Type B pancreatic cell (in vitro differentiated cells): ENCODE measurements around the gene MOV10. TPM values are rescaled to one million over a fixed set of nuclear protein-coding genes. Genes with fewer than 3 reads are reported as not detected.

Source experiments
- DNase-seq: peaks from one replicate; pipeline ENCODE4 v3.0.0; 2021; ENCODE audit warnings: mixed read lengths; ENCODE audit not compliant: unreplicated experiment; ENCODE audit errors: extremely low spot score
- H3K27ac Mint-ChIP-seq: 2 replicates; pipeline ENCODE4 v1.8.0; 2021; ENCODE audit warnings: mild to moderate bottlenecking, mixed read lengths
- H3K27me3 Mint-ChIP-seq: 2 replicates; pipeline ENCODE4 v1.8.0; 2021; ENCODE audit warnings: mixed read lengths
- H3K36me3 Mint-ChIP-seq: 2 replicates; pipeline ENCODE4 v1.8.0; 2021; ENCODE audit warnings: mixed read lengths
- H3K4me1 Mint-ChIP-seq: one replicate; pipeline ENCODE4 v1.8.0; 2021; ENCODE audit warnings: mixed read lengths; ENCODE audit not compliant: unreplicated experiment
- H3K4me3 Mint-ChIP-seq: 2 replicates; pipeline ENCODE4 v1.8.0; 2021; ENCODE audit warnings: mild to moderate bottlenecking, mixed read lengths
- H3K9me3 Mint-ChIP-seq: 2 replicates; pipeline ENCODE4 v1.8.0; 2021; ENCODE audit warnings: mixed read lengths
- total RNA-seq: library from RNA; stranded (reverse); gene quantifications from 2 replicates; pipeline ENCODE4 v1.2.1, GENCODE V29; 2021; ENCODE audit warnings: low replicate concordance
- TF ChIP-seq, protein P1 (sequence below): fragments of 200-600 bp; sonication (generic); conservative IDR thresholded peaks from 2 replicates; pipeline ENCODE4 v1.5.0; 2021; ENCODE audit warnings: antibody characterized with exemption, mild to moderate bottlenecking

MOV10 gene
- total RNA-seq, 1 donor from 2014 or later = 113 TPM

- peaks cover 4% of the 10 kb centered on the region for H3K27me3 Mint-ChIP-seq
- H3K4me3 Mint-ChIP-seq = peak overlapping the region; percentile 87
- TF ChIP-seq, protein P1, sequence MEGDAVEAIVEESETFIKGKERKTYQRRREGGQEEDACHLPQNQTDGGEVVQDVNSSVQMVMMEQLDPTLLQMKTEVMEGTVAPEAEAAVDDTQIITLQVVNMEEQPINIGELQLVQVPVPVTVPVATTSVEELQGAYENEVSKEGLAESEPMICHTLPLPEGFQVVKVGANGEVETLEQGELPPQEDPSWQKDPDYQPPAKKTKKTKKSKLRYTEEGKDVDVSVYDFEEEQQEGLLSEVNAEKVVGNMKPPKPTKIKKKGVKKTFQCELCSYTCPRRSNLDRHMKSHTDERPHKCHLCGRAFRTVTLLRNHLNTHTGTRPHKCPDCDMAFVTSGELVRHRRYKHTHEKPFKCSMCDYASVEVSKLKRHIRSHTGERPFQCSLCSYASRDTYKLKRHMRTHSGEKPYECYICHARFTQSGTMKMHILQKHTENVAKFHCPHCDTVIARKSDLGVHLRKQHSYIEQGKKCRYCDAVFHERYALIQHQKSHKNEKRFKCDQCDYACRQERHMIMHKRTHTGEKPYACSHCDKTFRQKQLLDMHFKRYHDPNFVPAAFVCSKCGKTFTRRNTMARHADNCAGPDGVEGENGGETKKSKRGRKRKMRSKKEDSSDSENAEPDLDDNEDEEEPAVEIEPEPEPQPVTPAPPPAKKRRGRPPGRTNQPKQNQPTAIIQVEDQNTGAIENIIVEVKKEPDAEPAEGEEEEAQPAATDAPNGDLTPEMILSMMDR = no peak
- no peaks in the 10 kb centered on the region for H3K9me3 Mint-ChIP-seq
- H3K36me3 Mint-ChIP-seq = peaks cover 25% of the 10 kb centered on the region
- H3K4me1 Mint-ChIP-seq = peaks cover 68% of the 10 kb centered on the region
- peak overlapping the region; percentile 91 for H3K27ac Mint-ChIP-seq
- DNase-seq = no peak
Observed at GRCh38 chr1:112703706-112704105, 29.2 kb downstream of the MOV10 start.

- Mint-ChIP-seq H3K27ac (peak overlapping the region; percentile 91), H3K4me1 (peaks cover 61% of the 10 kb centered on the region), H3K9me3 (no peaks in the 10 kb centered on the region), H3K27me3 (peaks cover 7% of the 10 kb centered on the region), H3K4me3 (peak overlapping the region; percentile 87), H3K36me3 (peaks cover 19% of the 10 kb centered on the region)
- peak; percentile 55 for DNase-seq
- TF ChIP-seq, protein P1 = no peak
Observed at GRCh38 chr1:112704391-112704933, 30.0 kb downstream of the MOV10 start.

GRCh38 chr1:112704934-112705627, 30.6 kb downstream of the MOV10 start:
- peak overlapping the region; percentile 91 for H3K27ac Mint-ChIP-seq
- H3K4me1 Mint-ChIP-seq = peaks cover 55% of the 10 kb centered on the region
- H3K4me3 Mint-ChIP-seq = peak overlapping the region; percentile 87
- TF ChIP-seq, protein P1 = no peak
- no peaks in the 10 kb centered on the region for H3K9me3 Mint-ChIP-seq
- DNase-seq = peak; percentile 81
- H3K27me3 Mint-ChIP-seq = peaks cover 13% of the 10 kb centered on the region
- H3K36me3 Mint-ChIP-seq = peaks cover 14% of the 10 kb centered on the region

GRCh38 chr1:112706505-112707220, 32.2 kb downstream of the MOV10 start, which contains the start of gene RHOC:
TSS of gene RHOC (minus strand) at chr1:112707127. CDS start at chr1:112703799, 3,328 bp downstream.
- Mint-ChIP-seq H3K4me1 (peaks cover 42% of the 10 kb centered on the region), H3K27me3 (peaks cover 27% of the 10 kb centered on the region), H3K9me3 (no peaks in the 10 kb centered on the region), H3K4me3 (peak within 1 kb of the TSS; percentile 87), H3K27ac (peak within 1 kb of the TSS; percentile 91), H3K36me3 (peaks cover 9% of the 10 kb centered on the region)
- TF ChIP-seq, protein P1 = no peak
- DNase-seq = peak; percentile 73

DNA sequence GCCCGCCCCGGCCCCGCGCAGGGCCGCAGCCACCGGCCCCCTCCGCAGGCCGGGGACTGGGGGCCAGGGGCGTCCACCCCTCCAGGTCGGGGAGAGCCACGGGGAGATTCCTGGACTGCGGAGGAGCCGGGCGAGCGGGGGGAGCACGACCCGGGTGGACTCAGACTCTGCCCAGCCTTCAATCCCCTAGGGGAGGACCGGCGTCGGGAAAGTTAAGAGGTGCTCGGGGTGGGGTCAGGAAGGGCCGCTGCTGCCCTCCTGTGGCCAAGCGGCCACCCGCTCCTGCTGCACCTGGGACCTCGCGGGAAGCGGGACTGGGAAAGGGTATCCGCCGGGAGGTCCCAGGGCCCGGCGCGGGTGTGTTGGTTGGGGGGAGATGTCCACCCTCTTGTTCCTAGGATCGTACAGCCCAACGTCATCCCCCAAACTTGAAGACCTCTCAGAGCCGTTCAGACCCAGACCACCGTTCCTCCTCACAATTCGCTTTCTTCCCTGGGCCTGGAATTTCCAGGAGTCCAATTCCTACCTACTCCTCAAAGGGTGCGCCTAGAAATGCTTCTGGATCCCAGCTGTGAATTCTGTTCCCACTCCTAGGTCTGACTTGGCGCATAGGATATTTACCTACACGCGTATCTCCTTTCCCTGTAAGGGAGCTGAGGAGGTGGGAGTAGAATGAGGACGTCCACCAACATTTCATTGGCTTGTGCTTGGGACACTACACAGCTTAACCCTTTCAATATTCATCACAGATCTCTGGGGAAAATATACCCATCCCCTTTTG, 33.0 kb downstream of the MOV10 start:
- Mint-ChIP-seq H3K27ac (peak overlapping the region; percentile 82), H3K36me3 (peaks cover 3% of the 10 kb centered on the region), H3K9me3 (no peaks in the 10 kb centered on the region), H3K27me3 (peaks cover 33% of the 10 kb centered on the region), H3K4me1 (peaks cover 35% of the 10 kb centered on the region), H3K4me3 (peak overlapping the region; percentile 87)
- TF ChIP-seq, protein P1 = peak; percentile 95
- peak; percentile 88 for DNase-seq
